Neural cell (in vitro differentiated cells): Measurements from ENCODE around the gene ANKRD52. TPM values are rescaled to one million over a fixed set of nuclear protein-coding genes. Genes with fewer than 3 reads are reported as not detected.

Source experiments
- H2AFZ ChIP-seq: fragments of 200-600, 300-800 bp; sonication (generic), shearing (Covaris generic); 2 replicates; pipeline ENCODE4 v1.6.0; 2014; ENCODE audit warnings: low read depth, mild to moderate bottlenecking, antibody characterized with exemption, low read length, moderate library complexity
- H3F3A ChIP-seq: fragments of 200-600 bp; shearing (Covaris generic); 2 replicates; pipeline ENCODE4 v1.6.1; 2016; ENCODE audit warnings: mild to moderate bottlenecking, moderate library complexity, mixed read lengths, antibody characterized with exemption, low read length; ENCODE audit not compliant: insufficient read depth, poor library complexity, severe bottlenecking
- H3K27ac ChIP-seq: fragments of 200-600, 300-800 bp; sonication (generic), shearing (Covaris generic); 2 replicates; pipeline ENCODE4 v1.5.1; 2014; ENCODE audit warnings: mild to moderate bottlenecking, low read length, moderate library complexity
- H3K27me3 ChIP-seq: fragments of 300-800, 200-600 bp; sonication (generic), shearing (Covaris generic); 2 replicates; pipeline ENCODE4 v1.6.0; 2014; ENCODE audit warnings: mild to moderate bottlenecking, low read depth, low read length, moderate library complexity; ENCODE audit not compliant: insufficient read depth
- H3K36me3 ChIP-seq: fragments of 300-800, 200-600 bp; sonication (generic), shearing (Covaris generic); 2 replicates; pipeline ENCODE4 v1.5.1; 2014; ENCODE audit warnings: mild to moderate bottlenecking, antibody characterized with exemption, low read length, moderate library complexity; ENCODE audit not compliant: insufficient read depth
- H3K4me2 ChIP-seq: fragments of 300-800, 200-600 bp; sonication (generic), shearing (Covaris generic); 2 replicates; pipeline ENCODE4 v1.6.0; 2014; ENCODE audit warnings: mild to moderate bottlenecking, low read length
- H3K4me3 ChIP-seq: fragments of 300-800, 200-600 bp; sonication (generic), shearing (Covaris generic); 2 replicates; pipeline ENCODE4 v1.5.1; 2014; ENCODE audit warnings: mild to moderate bottlenecking, low read length, moderate library complexity
- H3K79me2 ChIP-seq: fragments of 200-600 bp; shearing (Covaris generic); replicated peaks from 2 replicates; pipeline ENCODE4 v1.6.0; 2014; ENCODE audit warnings: mild to moderate bottlenecking, low read length, moderate library complexity; ENCODE audit not compliant: insufficient read depth
- H3K9ac ChIP-seq: fragments of 300-800, 200-600 bp; sonication (generic), shearing (Covaris generic); 2 replicates; pipeline ENCODE4 v1.6.1; 2016; ENCODE audit warnings: mild to moderate bottlenecking, low read length, mixed read lengths
- H3K9me2 ChIP-seq: fragments of 200-600 bp; shearing (Covaris generic); 2 replicates; pipeline ENCODE4 v1.6.1; 2016; ENCODE audit warnings: mild to moderate bottlenecking, low read length, mixed read lengths; ENCODE audit not compliant: insufficient read depth
- H3K9me3 ChIP-seq: fragments of 200-600, 300-800 bp; sonication (generic), shearing (Covaris generic); 2 replicates; pipeline ENCODE4 v1.6.1; 2016; ENCODE audit warnings: mild to moderate bottlenecking, mixed run types, low read length, moderate library complexity, mixed read lengths
- H4K20me1 ChIP-seq: fragments of 200-600 bp; shearing (Covaris generic); 2 replicates; pipeline ENCODE4 v1.6.1; 2016; ENCODE audit warnings: mild to moderate bottlenecking, mixed run types; ENCODE audit not compliant: insufficient read depth
- CTCF ChIP-seq: fragments of 450-650 bp; IDR thresholded peaks from 2 replicates; pipeline ENCODE4 v1.5.1; 2014; ENCODE audit warnings: antibody characterized with exemption, mild to moderate bottlenecking, moderate library complexity; ENCODE audit not compliant: poor library complexity, severe bottlenecking
- EP300 ChIP-seq: fragments of 450-650 bp; conservative IDR thresholded peaks from 2 replicates; pipeline ENCODE4 v1.6.1; 2014; ENCODE audit warnings: antibody characterized with exemption, mild to moderate bottlenecking, moderate library complexity; ENCODE audit not compliant: poor library complexity, severe bottlenecking
- EZH2 ChIP-seq: fragments of 200-600, 300-800 bp; shearing (Covaris generic), sonication (generic); IDR thresholded peaks from 2 replicates; pipeline ENCODE4 v1.6.1; 2014; ENCODE audit warnings: antibody characterized with exemption, low read length, borderline replicate concordance, mild to moderate bottlenecking; ENCODE audit not compliant: insufficient read depth, poor library complexity, severe bottlenecking
- MXI1 ChIP-seq: fragments of 450-650 bp; conservative IDR thresholded peaks from 2 replicates; pipeline ENCODE4 v1.6.1; 2014; ENCODE audit warnings: antibody characterized with exemption, mild to moderate bottlenecking; ENCODE audit not compliant: poor library complexity, severe bottlenecking
- POLR2AphosphoS5 ChIP-seq: IDR thresholded peaks from 2 replicates; pipeline ENCODE4 v1.6.1; 2012
- RAD21 ChIP-seq: fragments of 450-650 bp; conservative IDR thresholded peaks from 2 replicates; pipeline ENCODE4 v1.6.1; 2014; ENCODE audit warnings: antibody characterized with exemption, mild to moderate bottlenecking, moderate library complexity
- REST ChIP-seq: IDR thresholded peaks from 2 replicates; pipeline ENCODE4 v1.6.1; 2012; ENCODE audit warnings: borderline replicate concordance
- SMC3 ChIP-seq: fragments of 450-650 bp; conservative IDR thresholded peaks from 2 replicates; pipeline ENCODE4 v1.6.1; 2014; ENCODE audit warnings: antibody characterized with exemption, mild to moderate bottlenecking, moderate library complexity; ENCODE audit not compliant: poor library complexity
- TAF1 ChIP-seq: IDR thresholded peaks from 2 replicates; pipeline ENCODE4 v1.6.1; 2012; ENCODE audit warnings: low read depth
- polyA plus RNA-seq: library from polyadenylated mRNA; depleted of rRNA; stranded (reverse); fragments of >200 nt; gene quantifications from 2 replicates; pipeline ENCODE4 v1.2.3, GENCODE V29; 2014

ANKRD52 gene
- polyA plus RNA-seq, 1 donor from 2014 or later: 7.3 TPM

- H3K27ac ChIP-seq: no peak overlapping the region
- no peak overlapping the region for H3K4me2 ChIP-seq
- H3K9ac ChIP-seq: no peak overlapping the region
- no peaks in the 10 kb centered on the region for H3K27me3 ChIP-seq
- no peak overlapping the region for H2AFZ ChIP-seq
- no peaks in the 10 kb centered on the region for H3K9me3 ChIP-seq
- no peak overlapping the region for H3K4me3 ChIP-seq
- no peaks in the 10 kb centered on the region for H3K9me2 ChIP-seq
- no peaks in the 10 kb centered on the region for H3K36me3 ChIP-seq
- H4K20me1 ChIP-seq: no peaks in the 10 kb centered on the region
- TF ChIP-seq CTCF: no peak
- TF ChIP-seq MXI1: no peak
- TF ChIP-seq TAF1: no peak
- TF ChIP-seq REST: no peak
- no peak for TF ChIP-seq EP300
- TF ChIP-seq RAD21: no peak
- TF ChIP-seq EZH2: no peak
- TF ChIP-seq POLR2AphosphoS5: no peak
- TF ChIP-seq SMC3: no peak
- H3F3A ChIP-seq: no peaks in the 10 kb centered on the region
- peaks cover 19% of the 10 kb centered on the region for H3K79me2 ChIP-seq
These were observed 2.7 kb upstream of the ANKRD52 start for GRCh38 chr12:56260921-56261320.

- Histone ChIP-seq H3K27ac (no peak overlapping the region), H4K20me1 (no peaks in the 10 kb centered on the region)
- TF ChIP-seq CTCF: no peak
- no peak for TF ChIP-seq TAF1
These were observed 2.2 kb upstream of the ANKRD52 start for GRCh38 chr12:56260380-56260779.

More at GRCh38 chr12:56260380-56260779, 2.2 kb upstream of the ANKRD52 start:
- no peak overlapping the region for H3K4me3 ChIP-seq
- no peaks in the 10 kb centered on the region for H3F3A ChIP-seq
- H3K27me3 ChIP-seq: no peaks in the 10 kb centered on the region
- H2AFZ ChIP-seq: no peak overlapping the region
- H3K36me3 ChIP-seq: no peaks in the 10 kb centered on the region
- no peaks in the 10 kb centered on the region for H3K9me3 ChIP-seq
- no peaks in the 10 kb centered on the region for H3K9me2 ChIP-seq
- no peak overlapping the region for H3K9ac ChIP-seq
- no peak overlapping the region for H3K4me2 ChIP-seq
- H3K79me2 ChIP-seq: peaks cover 21% of the 10 kb centered on the region
